Hepatocyte (in vitro differentiated cells): Measurements from ENCODE around the gene AGAP1. TPM values are rescaled to one million over a fixed set of nuclear protein-coding genes. Genes with fewer than 3 reads are reported as not detected.

Experiments used
- DNase-seq: peaks from one replicate; pipeline ENCODE4 v3.0.0-alpha.2; 2016; ENCODE audit warnings: low spot score
- H2AFZ ChIP-seq: fragments of 200-600 bp; sonication (generic); 2 replicates; pipeline ENCODE4 v1.6.0; 2016; ENCODE audit warnings: antibody characterized with exemption, mild to moderate bottlenecking
- H3K27ac ChIP-seq: fragments of 200-600 bp; sonication (generic); 2 replicates; pipeline ENCODE4 v1.5.1; 2016; ENCODE audit warnings: mild to moderate bottlenecking
- H3K27me3 ChIP-seq: fragments of 200-600 bp; sonication (generic); 2 replicates; pipeline ENCODE4 v1.6.1; 2016
- H3K36me3 ChIP-seq: fragments of 200-600 bp; sonication (generic); replicated peaks from 2 replicates; pipeline ENCODE4 v1.5.1; 2016; ENCODE audit warnings: low read depth; ENCODE audit not compliant: insufficient read depth
- H3K4me1 ChIP-seq: fragments of 200-600 bp; sonication (generic); 2 replicates; pipeline ENCODE4 v1.5.1; 2016; ENCODE audit warnings: mild to moderate bottlenecking, moderate library complexity; ENCODE audit not compliant: insufficient read depth
- H3K4me2 ChIP-seq: fragments of 200-600 bp; sonication (generic); 2 replicates; pipeline ENCODE4 v1.6.0; 2016
- H3K4me3 ChIP-seq: fragments of 200-600 bp; sonication (generic); 2 replicates; pipeline ENCODE4 v1.5.1; 2016; ENCODE audit warnings: mild to moderate bottlenecking
- H3K79me2 ChIP-seq: fragments of 200-600 bp; sonication (generic); 2 replicates; pipeline ENCODE4 v1.6.0; 2017; ENCODE audit warnings: mild to moderate bottlenecking
- H3K9me2 ChIP-seq: fragments of 200-600 bp; sonication (generic); replicated peaks from 2 replicates; pipeline ENCODE4 v1.6.0; 2017; ENCODE audit warnings: mild to moderate bottlenecking; ENCODE audit not compliant: insufficient read depth
- H3K9me3 ChIP-seq: fragments of 200-600 bp; sonication (generic); 2 replicates; pipeline ENCODE4 v1.5.1; 2016; ENCODE audit warnings: low read depth, mild to moderate bottlenecking
- H4K20me1 ChIP-seq: fragments of 200-600 bp; sonication (generic); 2 replicates; pipeline ENCODE4 v1.6.0; 2016; ENCODE audit warnings: mild to moderate bottlenecking; ENCODE audit not compliant: insufficient read depth, poor library complexity, severe bottlenecking
- CTCF ChIP-seq: fragments of 200-600 bp; sonication (generic); IDR thresholded peaks from 2 replicates; pipeline ENCODE4 v1.5.1; 2016; ENCODE audit warnings: antibody characterized with exemption, mild to moderate bottlenecking; ENCODE audit not compliant: poor library complexity
- EZH2 ChIP-seq: fragments of 200-600 bp; sonication (generic); IDR thresholded peaks from 2 replicates; pipeline ENCODE4 v1.6.1; 2016; ENCODE audit warnings: antibody characterized with exemption, mild to moderate bottlenecking, borderline replicate concordance
- EZH2phosphoT487 ChIP-seq: fragments of 200-600 bp; sonication (generic); IDR thresholded peaks from one replicate; pipeline ENCODE4 v1.6.1; 2018; ENCODE audit warnings: antibody characterized with exemption, mild to moderate bottlenecking, low read depth, moderate library complexity; ENCODE audit not compliant: unreplicated experiment, severe bottlenecking
- WGBS: methylation state at CpG from one replicate; pipeline ENCODE4 v1.1.6; 2016; ENCODE audit warnings: low lambda C conversion rate; ENCODE audit errors: missing lambda C conversion rate; 5-methylcytosine and 5-hydroxymethylcytosine counted together
- polyA plus RNA-seq: library from polyadenylated mRNA; unstranded; fragments of >200 nt; fragmentation: Nextera tagmentation; extraction: Ambion mirVana; gene quantifications from 2 replicates; pipeline ENCODE4 v1.2.1, GENCODE V29; 2016
- total RNA-seq: library from RNA; depleted of rRNA; stranded (reverse); fragments of >200 nt; gene quantifications from 2 replicates; pipeline ENCODE4 v1.2.3, GENCODE V29; 2014

AGAP1 gene
- total and polyA plus RNA-seq, 2 experiments from 2014 or later: 12.1 to 20.0 TPM

- Histone ChIP-seq H4K20me1 (peaks cover 47% of the 10 kb centered on the region), H3K4me2 (no peak overlapping the region), H3K79me2 (peaks cover 85% of the 10 kb centered on the region), H3K4me3 (no peak overlapping the region), H3K27me3 (peaks cover 17% of the 10 kb centered on the region), H2AFZ (no peak overlapping the region), H3K36me3 (no peaks in the 10 kb centered on the region), H3K27ac (peak overlapping the region; percentile 68), H3K4me1 (peaks cover 7% of the 10 kb centered on the region), H3K9me2 (no peaks in the 10 kb centered on the region), H3K9me3 (no peaks in the 10 kb centered on the region)
- WGBS: 88% methylated on average over 3 of the region's 3 CpGs
- TF ChIP-seq EZH2phosphoT487: no peak
- no peak for DNase-seq
These were observed 182.1 kb downstream of the AGAP1 start for GRCh38 chr2:235675678-235676535.

- H3K27me3 ChIP-seq: peaks cover 12% of the 10 kb centered on the region
- no peaks in the 10 kb centered on the region for H3K9me3 ChIP-seq
- DNase-seq: no peak
- H3K4me2 ChIP-seq: no peak overlapping the region
- H3K4me3 ChIP-seq: no peak overlapping the region
- peaks cover 41% of the 10 kb centered on the region for H4K20me1 ChIP-seq
- H3K9me2 ChIP-seq: no peaks in the 10 kb centered on the region
- H2AFZ ChIP-seq: no peak overlapping the region
- H3K79me2 ChIP-seq: peaks cover 84% of the 10 kb centered on the region
- H3K4me1 ChIP-seq: peaks cover 4% of the 10 kb centered on the region
- H3K27ac ChIP-seq: peak overlapping the region; percentile 68
- 93% methylated on average over 1 of the region's 1 CpG for WGBS
- TF ChIP-seq EZH2 (no peak), EZH2phosphoT487 (no peak), CTCF (no peak)
- no peaks in the 10 kb centered on the region for H3K36me3 ChIP-seq
These were observed 182.6 kb downstream of the AGAP1 start for GRCh38 chr2:235676536-235676799.

GRCh38 chr2:235677276-235677788 lies 183.5 kb downstream of the AGAP1 start:
- peaks cover 4% of the 10 kb centered on the region for H3K4me1 ChIP-seq

GRCh38 chr2:235677937-235678336 lies 184.1 kb downstream of the AGAP1 start:
- TF ChIP-seq EZH2 (no peak), EZH2phosphoT487 (no peak), CTCF (no peak)
- H3K9me3 ChIP-seq: no peaks in the 10 kb centered on the region
- H4K20me1 ChIP-seq: peaks cover 27% of the 10 kb centered on the region
- WGBS: 92% methylated on average over 11 of the region's 11 CpGs
- H3K9me2 ChIP-seq: no peaks in the 10 kb centered on the region
- H3K4me2 ChIP-seq: peak overlapping the region; percentile 16
- no peak for DNase-seq
- H2AFZ ChIP-seq: no peak overlapping the region
- H3K27ac ChIP-seq: peak overlapping the region; percentile 68
- H3K79me2 ChIP-seq: peaks cover 85% of the 10 kb centered on the region
- no peak overlapping the region for H3K4me3 ChIP-seq
- no peaks in the 10 kb centered on the region for H3K36me3 ChIP-seq
- H3K27me3 ChIP-seq: no peaks in the 10 kb centered on the region
- H3K4me1 ChIP-seq: peaks cover 4% of the 10 kb centered on the region

More at GRCh38 chr2:235677276-235677788, 183.5 kb downstream of the AGAP1 start:
- peak; percentile 50 for DNase-seq
- WGBS: 47% methylated on average over 16 of the region's 16 CpGs
- no peak for TF ChIP-seq EZH2phosphoT487
- peaks cover 33% of the 10 kb centered on the region for H4K20me1 ChIP-seq
- peaks cover 5% of the 10 kb centered on the region for H3K27me3 ChIP-seq
- peaks cover 85% of the 10 kb centered on the region for H3K79me2 ChIP-seq
- H3K4me3 ChIP-seq: no peak overlapping the region
- peak overlapping the region; percentile 16 for H3K4me2 ChIP-seq
- H3K27ac ChIP-seq: peak overlapping the region; percentile 68
- H3K9me3 ChIP-seq: no peaks in the 10 kb centered on the region
- no peaks in the 10 kb centered on the region for H3K9me2 ChIP-seq
- no peaks in the 10 kb centered on the region for H3K36me3 ChIP-seq
- no peak overlapping the region for H2AFZ ChIP-seq
